IMR-90 (cell line): ENCODE measurements around the gene THSD7B. TPM values are rescaled to one million over a fixed set of nuclear protein-coding genes. Genes with fewer than 3 reads are reported as not detected.
"Not testable (repeated sequence)": the region's sequence is repeated elsewhere in the genome, so short reads cannot be mapped to it uniquely, and the experiment has no call there.

Experiments used
- ATAC-seq: fragments of 200-7000 bp; cut with Tn5 transposase; 2 replicates; pipeline ENCODE4 v1.9.1; 2020; ENCODE audit warnings: low read depth, mild to moderate bottlenecking, moderate library complexity
- BruUV-seq: library from RNA; stranded (reverse); fragments of 400-500 nt; replicated peaks from 2 replicates; lab custom pipeline; 2021; lab: Mats Ljungman, UMichigan
- CTCF ChIA-PET: fragments of 300-600 bp; formaldehyde crosslinking; extraction: SDS; loops from one replicate; lab custom pipeline; 2021; ENCODE audit warnings: antibody characterized with exemption; lab: Yijun Ruan, JAX
- POLR2A ChIA-PET: fragments of 300-600 bp; sonication (Branson Sonifier 250); formaldehyde crosslinking; loops from one replicate; lab custom pipeline; 2022; ENCODE audit warnings: antibody characterized with exemption; ENCODE audit not compliant: unreplicated experiment; lab: Charles Lee
- DNase-seq: peaks from one replicate; pipeline ENCODE4 v3.0.0; 2013
- H2AFZ ChIP-seq: replicated peaks from 2 replicates; pipeline ENCODE3; 2013; ENCODE audit warnings: low read length, mild to moderate bottlenecking; ENCODE audit not compliant: poor library complexity
- H2AK5ac ChIP-seq: 2 replicates; pipeline ENCODE4 v1.6.1; 2013; ENCODE audit warnings: low read depth, low read length, inconsistent platforms
- H2AK9ac ChIP-seq: replicated peaks from 2 replicates; pipeline ENCODE3; 2013; ENCODE audit warnings: mild to moderate bottlenecking, low read depth, low read length, moderate library complexity; ENCODE audit not compliant: poor library complexity
- H2BK120ac ChIP-seq: 2 replicates; pipeline ENCODE4 v1.6.1; 2013; ENCODE audit warnings: low read depth, low read length, inconsistent platforms
- H2BK15ac ChIP-seq: 3 replicates; pipeline ENCODE4 v1.6.1; 2013; ENCODE audit warnings: low read depth, low read length, inconsistent platforms
- H2BK20ac ChIP-seq: 2 replicates; pipeline ENCODE4 v1.6.1; 2013; ENCODE audit warnings: low read depth, mild to moderate bottlenecking, inconsistent platforms, low read length, moderate library complexity
- H2BK5ac ChIP-seq: 2 replicates; pipeline ENCODE4 v1.6.1; 2013; ENCODE audit warnings: mild to moderate bottlenecking, low read depth, low read length, inconsistent platforms; ENCODE audit not compliant: poor library complexity, severe bottlenecking
- H3K14ac ChIP-seq: replicated peaks from 2 replicates; pipeline ENCODE4 v1.6.1; 2013; ENCODE audit warnings: low read depth, low read length, inconsistent platforms
- H3K18ac ChIP-seq: 2 replicates; pipeline ENCODE4 v1.6.1; 2013; ENCODE audit warnings: low read depth, low read length, control low read depth
- H3K23ac ChIP-seq: 2 replicates; pipeline ENCODE4 v1.6.1; 2013; ENCODE audit warnings: low read depth, low read length, inconsistent platforms
- H3K27ac ChIP-seq: 2 replicates; pipeline ENCODE4 v1.5.1; 2013; ENCODE audit warnings: mild to moderate bottlenecking, control low read depth, low read length; ENCODE audit not compliant: insufficient read depth
- H3K27me3 ChIP-seq: 2 replicates; pipeline ENCODE4 v1.6.1; 2013; ENCODE audit warnings: low read length; ENCODE audit not compliant: control insufficient read depth, insufficient read depth
- H3K36me3 ChIP-seq: 2 replicates; pipeline ENCODE4 v1.6.1; 2013; ENCODE audit warnings: low read length, mixed read lengths; ENCODE audit not compliant: control insufficient read depth, insufficient read depth
- H3K4ac ChIP-seq: 2 replicates; pipeline ENCODE4 v1.6.1; 2013; ENCODE audit warnings: low read depth, low read length, inconsistent platforms
- H3K4me1 ChIP-seq: 2 replicates; pipeline ENCODE4 v1.6.1; 2013; ENCODE audit warnings: low read length, mixed read lengths; ENCODE audit not compliant: control insufficient read depth, insufficient read depth
- H3K4me2 ChIP-seq: 2 replicates; pipeline ENCODE4 v1.6.1; 2013; ENCODE audit warnings: low read depth, mild to moderate bottlenecking, control low read depth, low read length, moderate library complexity
- H3K4me3 ChIP-seq: 2 replicates; pipeline ENCODE4 v1.5.1; 2013; ENCODE audit warnings: low read depth, mild to moderate bottlenecking, control low read depth, low read length, moderate library complexity; ENCODE audit not compliant: insufficient read depth
- H3K56ac ChIP-seq: 2 replicates; pipeline ENCODE4 v1.6.1; 2013; ENCODE audit warnings: low read length, inconsistent platforms; ENCODE audit not compliant: insufficient read depth; ENCODE audit errors: extremely low read depth
- H3K79me1 ChIP-seq, 2 experiments: 2 replicates each; pipeline ENCODE4 v1.6.1; 2013; ENCODE audit warnings: low read length in 2 of 2, inconsistent platforms in 1 of 2, low read depth in 1 of 2
- H3K9ac ChIP-seq: 2 replicates; pipeline ENCODE4 v1.6.1; 2013; ENCODE audit warnings: low read depth, low read length, control low read depth
- H3K9me1 ChIP-seq: 2 replicates; pipeline ENCODE4 v1.6.1; 2013; ENCODE audit warnings: low read length, inconsistent platforms; ENCODE audit not compliant: insufficient read depth
- H3K9me3 ChIP-seq: 2 replicates; pipeline ENCODE4 v1.6.1; 2013; ENCODE audit warnings: low read length; ENCODE audit not compliant: control insufficient read depth, insufficient read depth
- H4K20me1 ChIP-seq: 2 replicates; pipeline ENCODE4 v1.6.1; 2013; ENCODE audit warnings: low read length, inconsistent platforms; ENCODE audit not compliant: insufficient read depth
- H4K5ac ChIP-seq: 2 replicates; pipeline ENCODE4 v1.6.1; 2013; ENCODE audit warnings: mild to moderate bottlenecking, low read depth, low read length, control low read depth
- H4K8ac ChIP-seq, 2 experiments: 2 replicates each; pipeline ENCODE4 v1.6.1; 2013; ENCODE audit warnings: low read depth in 2 of 2, low read length in 2 of 2, control low read depth in 1 of 2, inconsistent platforms in 1 of 2
- H4K91ac ChIP-seq: 2 replicates; pipeline ENCODE4 v1.6.1; 2013; ENCODE audit warnings: low read depth, low read length, inconsistent platforms; ENCODE audit not compliant: insufficient read depth
- BHLHE40 ChIP-seq: fragments of 150-350 bp; IDR thresholded peaks from 2 replicates; pipeline ENCODE4 v1.6.1; 2016; ENCODE audit warnings: mild to moderate bottlenecking, low read depth, low read length
- CHD1 ChIP-seq: IDR thresholded peaks from 2 replicates; pipeline ENCODE4 v1.6.1; 2012; ENCODE audit warnings: low read depth, low read length, improper control_type of control experiment
- MAFK ChIP-seq: IDR thresholded peaks from 2 replicates; pipeline ENCODE4 v1.6.1; 2012; ENCODE audit warnings: low read depth, low read length, improper control_type of control experiment
- NFE2L2 ChIP-seq: fragments of 150-350 bp; IDR thresholded peaks from 2 replicates; pipeline ENCODE4 v1.6.1; 2016; ENCODE audit warnings: low read depth, mild to moderate bottlenecking, low read length
- POLR2A ChIP-seq: IDR thresholded peaks from 2 replicates; pipeline ENCODE4 v1.6.1; 2012; ENCODE audit warnings: mild to moderate bottlenecking, low read depth, low read length
- RCOR1 ChIP-seq: IDR thresholded peaks from 2 replicates; pipeline ENCODE4 v1.6.1; 2012; ENCODE audit warnings: mild to moderate bottlenecking, low read length, improper control_type of control experiment; ENCODE audit not compliant: insufficient replicate concordance
- WGBS, 2 experiments: methylation state at CpG; one replicate each; pipeline versions ENCODE4 v1.1.5 to v1.1.7; 2013; ENCODE audit warnings: missing lambda C conversion rate in 2 of 2; ENCODE audit not compliant: insufficient read length in 1 of 2; ENCODE audit errors: extremely low coverage in 2 of 2; 5-methylcytosine and 5-hydroxymethylcytosine counted together
- dilution Hi-C: fragments of 300-500 bp; cut with HindIII; formaldehyde crosslinking; loops from one replicate; pipeline ENCODE4 v1.14.3; 2018; ENCODE audit warnings: low sequenced_read_pairs; ENCODE audit not compliant: unreplicated experiment
- in situ Hi-C: fragments of 300-500 bp; cut with MboI; formaldehyde crosslinking; loops from 3 replicates; pipeline ENCODE4 v1.14.3; 2019; ENCODE audit warnings: low sequenced_read_pairs, inconsistent platforms, mixed read lengths
- intact Hi-C: fragments of 100-400 bp; cut with micrococcal nuclease; formaldehyde crosslinking; loops from 2 replicates; pipeline ENCODE4 v1.10.0; 2022
- polyA plus RNA-seq, 3 experiments: library from polyadenylated mRNA; depleted of rRNA; stranded (reverse); fragments of >200 nt; gene quantifications; 2 replicates each; pipeline ENCODE4 v1.2.3, GENCODE V29; 2012; ENCODE audit warnings: low replicate concordance in 1 of 3
- total RNA-seq: library from RNA; depleted of rRNA; stranded (reverse); fragments of >200 nt; gene quantifications from 2 replicates; pipeline ENCODE4 v1.2.3, GENCODE V29; 2012
- TF ChIP-seq, protein P1 (sequence below): fragments of 150-350 bp; IDR thresholded peaks from 2 replicates; pipeline ENCODE4 v1.6.1; 2016; ENCODE audit warnings: low read depth, mild to moderate bottlenecking, low read length, moderate library complexity, borderline replicate concordance

THSD7B gene
- total and polyA plus RNA-seq, 2 of the 4 experiments (the other 2 are of a cell fraction) = not detected

DNA sequence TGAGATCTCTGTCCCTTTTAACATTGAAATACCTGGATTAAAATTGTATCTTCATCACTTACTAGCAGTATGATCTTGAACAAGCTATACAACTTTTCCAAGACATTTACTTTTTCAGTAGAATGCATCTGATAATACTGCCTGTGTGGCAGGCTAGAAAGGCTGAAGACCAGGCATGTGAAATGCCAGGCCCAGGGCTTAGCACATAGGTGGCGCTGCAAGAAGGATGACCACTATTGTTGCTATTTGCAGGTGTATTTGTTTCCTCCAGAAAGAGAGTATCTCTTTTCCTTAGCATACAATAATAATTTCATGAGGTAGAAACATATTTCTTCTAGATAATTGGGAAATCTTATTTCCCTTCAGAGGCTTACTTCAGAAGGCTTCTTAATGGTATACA, 331.3 kb downstream of the THSD7B start:
- no TSS peak for BruUV-seq
- Histone ChIP-seq H2AK5ac (no peak overlapping the region), H3K4me2 (no peak overlapping the region), H4K5ac (no peak overlapping the region), H2BK5ac (no peak overlapping the region), H3K9me1 (no peaks in the 10 kb centered on the region), H3K36me3 (no peaks in the 10 kb centered on the region), H2BK20ac (no peak overlapping the region), H2AK9ac (no peak overlapping the region), H3K27me3 (no peaks in the 10 kb centered on the region), H2BK15ac (no peak overlapping the region), H3K9me3 (peaks cover 9% of the 10 kb centered on the region), H3K9ac (no peak overlapping the region), H3K56ac (no peak overlapping the region), H4K91ac (no peak overlapping the region), H3K4me3 (no peak overlapping the region), H2AFZ (no peak overlapping the region), H4K20me1 (no peaks in the 10 kb centered on the region), H3K18ac (no peak overlapping the region), H3K23ac (no peak overlapping the region), H2BK120ac (no peak overlapping the region), H3K79me1 (no peaks in the 10 kb centered on the region), H3K27ac (no peak overlapping the region), H3K14ac (no peak overlapping the region), H3K4me1 (no peaks in the 10 kb centered on the region), H4K8ac (no peak overlapping the region), H3K4ac (no peak overlapping the region)
- ChIA-PET CTCF (no interaction called here), POLR2A (no interaction called here)
- dilution Hi-C loops = no loop called here
- no peak for DNase-seq
- TF ChIP-seq, protein P1, sequence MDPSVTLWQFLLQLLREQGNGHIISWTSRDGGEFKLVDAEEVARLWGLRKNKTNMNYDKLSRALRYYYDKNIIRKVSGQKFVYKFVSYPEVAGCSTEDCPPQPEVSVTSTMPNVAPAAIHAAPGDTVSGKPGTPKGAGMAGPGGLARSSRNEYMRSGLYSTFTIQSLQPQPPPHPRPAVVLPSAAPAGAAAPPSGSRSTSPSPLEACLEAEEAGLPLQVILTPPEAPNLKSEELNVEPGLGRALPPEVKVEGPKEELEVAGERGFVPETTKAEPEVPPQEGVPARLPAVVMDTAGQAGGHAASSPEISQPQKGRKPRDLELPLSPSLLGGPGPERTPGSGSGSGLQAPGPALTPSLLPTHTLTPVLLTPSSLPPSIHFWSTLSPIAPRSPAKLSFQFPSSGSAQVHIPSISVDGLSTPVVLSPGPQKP = no peak
- TF ChIP-seq BHLHE40 = no peak
- no peak for TF ChIP-seq POLR2A
- TF ChIP-seq MAFK = no peak
- no peak for TF ChIP-seq RCOR1
- TF ChIP-seq CHD1 = no peak
- TF ChIP-seq NFE2L2 = no peak
- in situ Hi-C loops = no loop called here
- WGBS, 2 experiments = no CpG with 5 or more reads among the region's 1 CpG
- ATAC-seq = no peak
- intact Hi-C loops = no loop called here

DNA sequence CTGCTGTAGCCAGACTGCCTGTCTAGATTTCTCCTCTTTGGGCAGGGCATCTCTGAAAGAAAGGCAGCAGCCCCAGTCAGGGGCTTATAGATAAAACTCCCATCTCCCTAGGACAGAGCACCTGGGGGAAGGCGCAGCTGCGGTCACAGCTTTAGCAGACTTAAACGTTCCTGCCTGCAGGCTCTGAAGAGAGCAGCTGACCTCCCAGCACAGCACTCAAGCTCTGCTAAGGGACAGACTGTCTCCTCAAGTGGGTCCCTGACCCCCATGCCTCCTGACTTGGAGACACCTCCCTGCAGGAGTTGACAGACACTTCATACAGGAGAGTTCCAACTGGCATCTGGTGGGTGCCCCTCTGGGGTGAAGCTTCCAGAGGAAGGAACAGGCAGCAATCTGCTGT, 336.5 kb downstream of the THSD7B start:
- BruUV-seq, H3K4me2 ChIP-seq, H4K5ac ChIP-seq, H2BK20ac ChIP-seq, H3K79me1 ChIP-seq, intact Hi-C loops, CTCF ChIA-PET, H3K27me3 ChIP-seq, H2BK5ac ChIP-seq, H3K56ac ChIP-seq, H3K27ac ChIP-seq, H3K4me3 ChIP-seq, H2AK5ac ChIP-seq, H3K14ac ChIP-seq, H3K9ac ChIP-seq, H3K4ac ChIP-seq, DNase-seq, H3K18ac ChIP-seq, H2AK9ac ChIP-seq, H3K23ac ChIP-seq, H2AFZ ChIP-seq, H3K36me3 ChIP-seq, H2BK120ac ChIP-seq, POLR2A ChIA-PET, ATAC-seq, H2BK15ac ChIP-seq, H3K9me3 ChIP-seq, H4K8ac ChIP-seq, in situ Hi-C loops, H3K9me1 ChIP-seq, H4K20me1 ChIP-seq, H3K4me1 ChIP-seq, dilution Hi-C loops, H4K91ac ChIP-seq: not testable (repeated sequence)
- WGBS, 2 experiments = 80% methylated on average over 1 of the region's 3 CpGs; no CpG with 5 or more reads in 1 of the 2 experiments
